Endothelial cell of hepatic sinusoid (primary cell): Measurements from ENCODE around the gene CFAP46.
"Not testable (repeated sequence)": the region's sequence is repeated elsewhere in the genome, so short reads cannot be mapped to it uniquely, and the experiment has no call there.

Source experiments
- in situ Hi-C: cut with HindIII; loops from 2 replicates; pipeline ENCODE4 v1.10.0; 2017; ENCODE audit warnings: low sequenced_read_pairs

Gene CFAP46

DNA sequence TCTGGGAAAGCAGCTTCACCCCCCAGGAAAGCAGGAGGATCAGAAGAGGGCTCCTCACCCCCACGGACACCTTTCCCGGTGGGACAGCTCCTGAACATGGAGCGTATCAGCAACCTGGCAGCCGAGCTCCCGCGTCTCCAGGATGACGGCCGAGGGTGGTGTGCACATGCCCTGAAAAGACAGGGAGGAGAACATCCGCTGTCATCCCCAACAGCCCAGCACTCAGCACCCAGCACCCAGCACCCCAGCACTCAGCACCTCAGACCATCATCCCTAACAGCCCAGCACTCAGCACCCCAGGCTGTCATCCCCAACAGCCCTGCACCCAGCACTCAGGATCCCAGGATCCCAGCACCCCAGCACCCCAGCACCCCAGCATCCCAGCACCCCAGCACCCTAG lies 3.9 kb upstream of the CFAP46 start:
- in situ Hi-C loops = loop anchor here (10.0 kb wide), 1 partner anchor 198 kb away; no protein-coding TSS in a partner anchor

DNA sequence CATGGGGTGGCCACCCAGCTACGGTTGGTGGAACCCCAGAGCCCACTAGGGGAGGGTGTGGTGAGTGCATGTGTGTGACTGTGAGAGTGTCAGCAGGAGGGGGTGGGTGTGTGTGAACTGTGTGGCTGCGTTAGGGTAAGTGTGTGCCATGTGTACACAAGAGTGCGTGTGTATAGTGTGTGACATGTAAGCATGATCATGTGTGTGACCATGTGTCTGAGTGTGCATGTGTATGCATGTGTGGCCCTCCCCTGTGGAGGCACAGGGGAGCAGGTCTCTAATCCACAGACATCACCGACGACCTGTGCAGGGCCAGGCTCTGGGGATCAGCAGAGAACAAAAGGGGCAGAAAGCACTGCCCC lies 3.5 kb upstream of the CFAP46 start:
- in situ Hi-C loops = loop anchor here (10.0 kb wide), 1 partner anchor 199 kb away; no protein-coding TSS in a partner anchor

DNA sequence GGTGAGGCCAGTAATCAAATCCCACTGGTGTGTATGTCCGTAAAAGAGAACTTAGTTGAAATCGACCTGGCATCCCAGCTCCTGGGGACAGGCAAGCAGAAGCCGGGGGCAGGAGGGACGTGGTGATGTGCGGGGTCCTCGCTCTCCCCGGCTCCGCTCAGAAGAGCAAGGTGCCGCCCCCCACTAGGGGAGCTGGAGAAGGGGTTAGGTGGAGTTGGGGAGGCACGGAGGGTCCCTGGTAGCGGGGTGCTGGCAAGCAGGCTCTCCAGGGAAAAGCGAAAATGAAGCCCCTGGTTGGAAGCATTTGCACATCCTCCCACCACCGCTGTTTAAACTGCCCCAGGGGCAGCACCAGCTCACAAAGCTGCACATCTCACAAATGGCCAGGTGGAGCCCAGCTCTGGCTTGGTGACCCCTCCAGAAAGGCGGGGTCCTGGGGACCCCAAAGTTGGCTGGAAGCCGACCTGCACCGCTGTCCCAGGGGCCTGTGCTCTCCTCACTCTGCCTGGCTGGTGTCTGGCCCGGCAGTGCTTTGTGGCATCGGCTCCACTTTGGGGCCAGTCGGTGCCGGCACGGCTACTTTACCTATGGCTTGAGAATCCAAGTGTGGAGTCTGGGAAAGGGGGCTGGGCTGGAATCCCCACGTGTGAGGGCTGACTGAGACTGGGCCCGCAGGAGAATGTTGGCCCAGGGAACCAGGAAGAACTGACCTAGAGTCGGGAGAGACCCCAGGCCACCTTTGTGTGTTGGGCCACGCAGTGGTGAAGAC lies 2.9 kb upstream of the CFAP46 start:
- in situ Hi-C loops = loop anchor here (10.0 kb wide), 1 partner anchor 199 kb away; no protein-coding TSS in a partner anchor

DNA sequence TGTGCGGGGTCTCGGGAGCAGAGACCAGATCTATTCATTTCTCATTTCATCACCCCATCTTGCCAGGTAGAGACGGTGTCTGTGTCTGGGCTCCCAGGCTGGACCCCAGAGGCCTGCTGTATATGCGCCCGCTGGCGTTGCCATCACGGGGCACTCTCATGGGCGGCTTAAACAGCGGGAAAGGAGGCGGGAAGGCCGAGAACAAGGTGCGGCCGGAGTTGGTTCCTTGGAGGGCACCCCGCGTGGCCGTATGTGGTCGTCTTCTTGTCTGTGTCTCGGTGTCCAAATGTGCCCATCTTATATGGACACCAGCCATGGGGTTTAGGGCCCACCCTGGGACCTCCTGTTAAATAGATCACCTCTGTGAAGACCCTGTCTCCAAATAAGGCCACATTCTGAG lies 2.1 kb upstream of the CFAP46 start:
- in situ Hi-C loops = loop anchor here (10.0 kb wide), 1 partner anchor 200 kb away; no protein-coding TSS in a partner anchor

DNA sequence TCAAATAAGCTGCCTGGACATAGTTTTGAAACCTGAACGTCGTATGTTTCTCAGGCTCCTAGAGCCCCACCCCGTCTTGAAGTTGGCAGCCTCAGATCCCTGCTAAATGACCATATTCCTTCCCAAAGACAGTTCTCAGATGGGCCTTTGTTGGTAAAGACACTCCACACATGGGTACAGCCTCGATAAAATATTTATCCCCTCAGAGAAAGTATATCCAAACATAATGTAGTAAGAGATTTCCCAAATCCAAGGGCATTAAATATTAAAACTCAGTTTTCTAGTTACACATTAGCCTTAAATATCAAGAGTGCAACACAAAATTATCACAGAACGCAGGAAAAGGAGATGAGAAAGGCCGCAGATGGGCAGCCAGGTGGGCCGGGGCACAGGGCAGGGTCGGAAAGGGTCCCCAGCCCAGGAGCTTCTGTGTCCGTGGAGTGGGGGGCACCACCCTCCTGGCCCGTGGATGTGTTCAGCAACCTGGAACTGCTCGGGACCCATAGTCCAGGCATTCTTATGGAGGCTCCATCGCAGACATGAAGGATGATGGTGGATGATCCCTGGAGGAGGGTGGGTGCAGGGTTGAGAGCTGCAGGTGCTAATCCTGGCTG lies 1.5 kb upstream of the CFAP46 start:
- in situ Hi-C loops = loop anchor here (10.0 kb wide), 1 partner anchor 201 kb away; no protein-coding TSS in a partner anchor

DNA sequence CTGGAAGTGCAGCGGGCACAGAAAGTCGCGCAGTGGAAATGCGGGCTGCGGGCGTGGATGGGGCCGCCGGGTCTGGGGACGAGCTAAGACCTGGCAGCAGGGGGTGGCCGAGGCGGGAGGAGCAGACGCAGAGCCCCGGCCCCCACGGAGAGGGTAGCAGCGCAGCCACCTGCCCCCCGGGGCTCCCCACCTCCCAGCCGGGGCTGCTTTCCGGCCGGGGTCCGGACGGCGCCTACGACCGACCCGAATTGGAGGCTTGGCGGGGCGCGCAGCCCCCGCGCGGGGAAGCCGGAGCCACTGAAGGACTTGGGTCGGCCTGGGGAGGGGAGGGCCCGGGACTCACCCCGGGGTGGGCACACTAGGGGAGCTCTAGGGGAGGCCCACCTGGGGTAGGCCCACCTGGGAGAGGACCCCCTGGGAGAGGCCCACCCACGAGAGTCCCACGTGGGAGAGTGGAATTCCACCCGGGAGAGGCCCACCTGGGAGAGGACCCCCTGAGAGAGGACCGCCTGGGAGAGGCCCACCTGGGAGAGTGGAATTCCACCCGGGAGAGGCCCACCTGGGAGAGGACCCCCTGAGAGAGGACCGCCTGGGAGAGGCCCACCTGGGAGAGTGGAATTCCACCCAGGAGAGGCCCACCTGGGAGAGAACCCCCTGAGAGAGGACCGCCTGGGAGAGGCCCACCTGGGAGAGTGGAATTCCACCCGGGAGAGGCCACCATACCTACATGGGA lies 854 bp upstream of the CFAP46 start:
- in situ Hi-C loops = loop anchor here (10.0 kb wide), 1 partner anchor 202 kb away; no protein-coding TSS in a partner anchor

DNA sequence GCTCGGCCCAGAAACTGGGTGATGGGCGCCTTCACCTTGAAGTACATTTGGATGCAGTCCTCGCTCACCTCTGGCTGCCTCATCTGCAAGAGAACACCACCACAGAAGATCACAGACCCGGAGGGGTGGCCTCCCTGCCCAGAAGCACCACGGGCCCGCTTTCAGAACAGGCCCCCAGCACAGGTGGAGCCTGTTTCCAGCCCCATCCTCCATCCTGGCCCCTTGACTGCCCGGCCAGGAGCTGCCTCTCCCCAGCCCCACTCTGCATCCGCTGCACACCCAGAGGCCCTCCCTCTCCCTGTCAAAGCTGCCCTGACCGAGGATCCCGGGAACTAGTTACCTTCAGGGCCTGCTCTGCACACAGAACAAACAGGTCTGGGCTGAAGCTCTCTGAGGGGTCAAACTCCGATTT lies 724 bp downstream of the CFAP46 start:
- in situ Hi-C loops = loop anchor here (10.0 kb wide), 1 partner anchor 203 kb away; no protein-coding TSS in a partner anchor

DNA sequence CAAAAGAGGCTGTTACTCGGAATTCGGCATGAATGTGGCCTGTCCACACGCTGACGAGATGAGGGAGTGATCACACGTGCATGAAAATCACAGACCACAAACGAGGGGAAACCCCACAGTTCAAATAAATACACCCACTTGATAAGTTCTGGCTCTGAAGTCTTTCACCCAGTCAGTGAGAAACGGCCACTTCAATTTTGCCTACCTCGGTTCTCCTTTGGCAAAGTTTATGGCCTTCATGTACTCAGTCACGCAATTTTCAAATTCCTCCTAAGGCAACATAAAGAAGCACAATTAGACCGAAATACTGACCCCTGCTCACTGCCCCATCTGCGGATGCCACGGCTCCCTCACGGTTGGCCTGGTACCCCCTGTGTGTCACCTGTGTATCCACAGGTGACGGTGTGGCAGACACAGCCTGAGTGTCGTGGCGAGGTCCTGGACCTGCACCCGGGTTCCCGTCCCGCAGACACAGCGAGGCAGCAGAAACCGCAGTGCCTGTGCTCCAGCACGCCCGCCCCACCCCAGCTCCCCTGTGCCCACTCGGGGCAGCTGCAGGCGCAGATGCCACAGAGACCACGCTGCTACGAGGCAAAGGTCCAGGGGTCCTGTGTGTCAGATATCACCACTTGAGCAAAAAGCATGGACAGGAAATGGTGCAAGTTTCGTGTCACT lies 1.4 kb downstream of the CFAP46 start:
- in situ Hi-C loops = loop anchor here (10.0 kb wide), 1 partner anchor 204 kb away; no protein-coding TSS in a partner anchor

DNA sequence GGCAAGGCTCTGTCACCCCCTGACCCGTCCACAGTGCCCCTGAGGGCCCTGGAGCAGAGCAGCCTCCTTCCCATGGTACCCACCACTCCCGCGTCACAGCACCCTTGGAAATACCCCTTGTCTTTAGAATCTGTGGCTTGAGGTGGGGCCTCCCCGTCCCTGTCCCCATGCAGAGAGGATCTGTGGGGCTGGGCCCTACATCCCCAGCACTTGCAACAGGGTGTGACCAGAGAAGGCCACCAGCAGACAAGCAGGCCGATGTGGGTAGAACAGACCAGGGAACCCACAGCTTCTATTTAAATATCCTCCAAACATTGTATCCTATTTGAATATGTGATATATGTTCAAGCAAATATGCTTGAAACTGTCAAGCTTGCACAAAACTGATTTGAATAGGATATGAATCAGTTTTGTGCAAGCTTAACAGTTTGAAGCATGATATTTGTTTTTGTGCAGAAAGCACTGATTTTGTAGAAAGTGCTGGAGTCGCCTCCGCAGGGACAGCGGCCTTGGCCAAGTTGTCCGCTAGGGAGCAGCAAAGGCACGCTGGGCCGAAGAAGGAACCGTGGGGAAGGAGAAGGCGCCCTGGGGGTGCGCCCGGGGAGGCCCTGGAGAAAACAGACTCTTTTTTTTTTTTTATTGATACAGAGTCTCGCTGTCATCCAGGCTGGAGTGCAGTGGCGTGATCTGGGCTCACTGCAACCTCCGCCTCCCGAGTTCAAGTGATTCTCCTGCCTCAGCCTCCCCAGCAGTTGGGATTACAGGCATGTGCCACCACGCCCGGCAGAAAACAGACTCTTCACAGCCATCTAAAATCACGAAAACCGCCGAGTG lies 2.2 kb downstream of the CFAP46 start:
- in situ Hi-C loops = loop anchor here (10.0 kb wide), 1 partner anchor 205 kb away; no protein-coding TSS in a partner anchor

DNA sequence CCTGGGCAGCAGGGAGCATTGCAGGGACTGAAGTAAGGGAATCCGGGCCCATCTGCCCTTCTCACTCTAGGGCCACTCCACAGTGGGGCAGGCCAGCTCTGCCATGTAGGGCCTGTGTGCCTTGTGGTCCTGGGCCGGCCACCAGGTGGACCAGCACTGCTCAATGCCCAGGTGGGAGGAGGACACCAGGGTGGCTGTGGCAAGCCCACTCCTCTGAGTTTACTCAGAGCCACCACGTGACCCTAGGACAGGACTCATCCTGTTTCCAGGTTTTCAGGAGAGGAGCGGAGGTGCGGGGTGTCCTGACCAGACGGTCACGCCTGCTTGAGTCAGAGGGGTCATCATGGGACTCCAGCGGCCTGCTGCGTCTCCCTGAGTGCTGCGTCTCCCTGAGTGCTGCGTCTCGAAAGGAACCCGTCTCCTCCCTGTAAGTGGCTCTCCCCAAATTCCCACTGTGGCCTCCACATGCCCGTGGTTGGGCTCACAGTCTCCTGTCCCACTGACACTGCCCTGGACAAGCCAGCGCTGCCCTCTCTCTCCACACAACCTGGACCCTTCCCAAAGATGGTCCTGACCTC lies 2.9 kb downstream of the CFAP46 start:
- in situ Hi-C loops = no loop called here

DNA sequence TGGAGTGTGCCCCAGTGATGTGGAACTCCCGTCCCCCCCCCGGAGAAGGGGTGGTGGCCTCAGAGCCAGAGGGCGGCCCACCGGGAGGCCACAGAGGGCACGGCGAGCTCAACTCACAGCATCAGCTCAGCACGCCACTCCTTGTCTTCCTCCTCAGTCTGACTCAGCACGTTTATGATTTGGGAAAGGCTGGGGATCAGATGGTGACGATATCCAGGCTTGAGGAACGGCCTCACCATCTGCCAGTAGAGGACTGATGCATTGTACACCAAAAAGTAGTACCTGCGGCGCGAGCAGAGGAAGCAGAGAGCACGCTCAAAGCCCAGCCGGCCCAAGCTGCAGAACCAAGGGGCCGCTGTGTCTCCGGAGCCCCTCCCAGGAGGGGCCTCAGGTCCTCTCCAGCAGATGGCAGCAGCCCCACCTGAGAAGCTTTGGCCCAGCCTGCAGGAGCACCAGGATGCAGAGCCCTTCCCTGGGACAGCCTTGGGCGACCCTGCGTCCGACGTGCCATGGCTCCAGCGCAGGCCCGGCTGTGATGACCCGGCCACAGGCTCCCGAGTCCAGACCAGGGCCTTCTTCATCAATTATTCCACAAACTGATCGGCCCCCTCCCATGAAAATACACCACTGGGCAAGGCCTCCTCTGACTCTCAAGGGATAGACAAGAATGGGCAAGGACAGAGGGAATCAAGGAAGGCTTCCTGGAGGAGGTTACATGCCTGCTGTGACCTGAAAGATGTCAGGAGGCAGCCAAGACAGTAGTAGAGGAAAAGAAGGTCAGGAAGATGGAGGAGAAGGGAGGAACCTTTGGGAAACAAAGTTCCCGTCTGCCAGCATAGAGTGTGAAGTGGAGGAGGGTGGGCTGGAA lies 3.7 kb downstream of the CFAP46 start:
- in situ Hi-C loops = no loop called here

DNA sequence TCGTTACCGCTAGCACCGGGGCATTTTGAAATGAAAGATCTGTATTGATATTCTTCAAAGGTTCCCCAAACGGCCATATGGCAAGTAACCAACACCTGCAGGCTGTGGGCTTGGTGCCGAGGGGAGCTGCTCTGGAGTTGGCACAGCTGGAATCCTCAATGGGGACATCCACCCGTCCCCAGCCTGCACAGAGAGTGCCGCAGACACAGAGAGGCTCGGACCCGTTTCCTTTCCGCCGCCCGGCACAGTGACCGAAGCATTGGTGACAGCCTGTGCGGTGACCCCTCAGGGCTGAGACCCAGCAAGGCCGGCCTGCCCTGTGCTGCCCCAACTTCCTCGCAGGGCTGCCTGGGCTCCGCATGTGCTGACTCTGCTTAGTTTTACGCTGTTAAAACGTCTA lies 4.5 kb downstream of the CFAP46 start:
- in situ Hi-C loops = no loop called here

DNA sequence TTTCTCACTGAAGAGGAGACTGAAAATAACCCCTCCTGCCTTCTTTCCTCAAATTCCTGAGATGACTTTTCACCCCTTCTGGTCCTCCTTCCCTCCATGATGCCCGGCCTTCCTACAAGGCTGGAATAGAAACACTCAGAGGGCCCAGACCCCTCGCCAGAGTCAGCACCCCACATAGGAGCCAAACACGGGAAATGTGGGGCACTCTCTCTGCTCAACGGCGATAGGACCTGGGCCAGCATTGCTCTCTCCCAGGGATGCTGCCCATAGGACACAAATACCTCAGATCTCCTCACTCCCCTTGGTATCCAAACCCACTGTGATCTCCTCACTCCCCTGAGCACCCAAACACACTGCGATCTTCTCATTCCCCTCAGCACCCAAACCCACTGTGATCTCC lies 7.4 kb downstream of the CFAP46 start:
- in situ Hi-C loops = no loop called here

DNA sequence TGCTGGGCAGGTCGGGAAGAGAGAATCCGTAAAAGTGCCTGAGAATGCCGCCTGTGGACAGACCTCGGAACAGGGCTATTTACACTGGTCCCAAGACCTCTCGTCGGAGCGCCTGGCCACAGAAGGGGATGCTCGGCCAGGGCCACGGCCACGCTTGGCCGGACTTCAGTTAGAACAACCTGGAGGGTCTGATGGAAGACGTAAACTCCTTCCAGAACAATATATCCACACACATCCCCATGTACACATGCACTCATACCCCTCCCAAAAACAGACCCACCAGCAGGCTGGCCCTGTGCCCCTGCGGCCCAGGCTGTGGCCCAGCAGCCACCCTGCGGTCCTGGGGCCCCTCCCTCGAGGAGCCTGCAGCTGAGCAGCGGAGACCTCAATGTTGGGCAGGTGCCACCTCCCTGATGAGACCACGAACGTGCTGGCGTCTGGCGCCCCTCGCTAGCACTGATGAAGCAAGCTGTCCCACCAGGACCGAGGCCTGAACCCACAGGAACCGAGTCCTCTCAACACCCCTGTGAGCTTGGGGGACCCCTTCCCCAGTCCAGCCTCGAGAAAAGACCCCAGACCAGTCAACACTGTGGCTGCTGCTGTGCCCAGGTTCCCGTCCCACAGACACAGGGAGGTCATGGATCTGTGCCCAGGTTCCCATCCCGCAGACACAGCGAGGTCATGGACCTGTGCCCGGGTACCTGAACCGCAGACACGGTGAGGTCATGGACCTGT lies 8.9 kb downstream of the CFAP46 start:
- in situ Hi-C loops = no loop called here

DNA sequence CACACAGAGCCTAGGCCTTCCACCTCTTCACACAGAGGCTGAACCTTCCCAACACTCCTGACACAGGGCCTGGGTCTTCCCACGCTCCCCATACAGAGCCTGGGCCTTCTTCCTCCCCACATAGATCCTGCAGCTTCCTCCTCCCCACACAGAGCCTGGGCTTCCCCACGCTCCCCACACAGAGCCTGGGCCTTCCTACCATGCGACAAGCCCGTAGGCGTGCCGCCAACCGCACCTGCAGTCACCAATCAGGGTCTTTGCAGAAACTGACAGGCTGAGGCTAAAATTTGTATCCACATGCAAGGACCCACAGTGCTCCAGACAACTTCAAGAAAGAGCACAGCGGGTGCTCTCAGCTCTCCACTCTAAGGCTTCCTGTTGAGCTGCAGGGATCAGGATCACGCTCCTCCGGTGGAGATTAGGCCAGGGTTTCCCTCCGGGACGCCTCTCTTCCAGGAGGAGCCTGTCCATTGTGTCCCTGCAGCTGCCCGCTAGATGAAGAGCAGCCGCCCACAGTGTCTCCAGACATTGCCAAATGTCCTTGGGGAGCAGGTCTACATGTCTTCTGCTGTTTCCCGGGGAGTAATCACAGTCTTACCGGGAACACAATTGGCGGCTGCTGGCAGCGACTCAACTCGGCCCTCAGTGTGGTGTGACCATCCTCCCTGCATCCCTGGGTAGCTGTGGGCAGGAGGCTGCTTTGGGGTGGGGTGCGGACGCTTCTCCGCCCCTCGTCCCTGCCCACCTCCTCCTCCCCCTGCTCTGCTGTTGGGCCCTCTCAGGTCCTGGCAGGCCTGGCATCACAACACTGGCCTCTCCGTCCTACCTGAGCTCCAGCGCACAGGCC lies 9.7 kb downstream of the CFAP46 start:
- in situ Hi-C loops = no loop called here

DNA sequence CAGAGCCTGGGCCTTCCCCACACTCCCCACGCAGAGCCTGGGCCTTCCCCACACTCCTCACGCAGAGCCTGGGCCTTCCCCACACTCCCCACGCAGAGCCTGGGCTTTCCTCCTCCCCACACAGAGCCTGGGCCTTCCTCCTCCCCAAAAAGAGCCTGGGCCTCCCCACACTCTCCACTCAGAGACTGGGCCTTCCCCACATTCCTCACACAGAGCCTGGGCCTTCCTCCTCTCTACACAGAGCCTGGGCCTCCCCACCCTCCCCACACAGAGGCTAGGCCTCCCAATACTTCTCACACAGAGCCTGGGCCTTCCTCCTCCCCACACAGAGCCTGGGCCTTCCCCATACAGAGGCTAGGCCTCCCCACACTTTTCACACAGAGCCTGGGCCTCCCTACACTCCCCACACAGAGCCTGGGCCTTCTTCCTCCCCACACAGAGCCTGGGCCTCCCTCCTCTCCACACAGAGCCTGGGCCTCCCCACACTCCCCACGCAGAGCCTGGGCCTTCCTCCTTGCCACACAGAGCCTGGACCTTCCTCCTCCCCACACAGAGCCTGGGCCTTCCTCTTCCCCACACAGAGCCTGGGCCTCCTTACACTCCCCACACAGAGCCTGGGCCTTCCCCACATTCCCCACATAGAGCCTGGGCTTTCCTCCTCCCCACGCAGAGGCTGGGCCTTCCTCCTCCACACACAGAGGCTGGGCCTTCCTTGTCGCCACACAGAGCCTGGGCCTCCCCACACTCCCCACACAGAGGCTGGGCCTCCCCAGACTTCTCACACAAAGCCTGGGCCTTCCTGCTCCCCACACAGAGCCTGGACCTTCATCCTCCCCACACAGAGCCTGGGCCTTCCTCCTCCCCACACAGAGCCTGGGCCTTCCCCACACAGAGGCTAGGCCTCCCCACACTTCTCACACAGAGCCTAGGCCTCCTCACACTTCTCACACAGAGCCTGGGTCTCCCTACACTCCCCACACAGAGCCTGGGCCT lies 10.8 kb downstream of the CFAP46 start:
- in situ Hi-C loops = not testable (repeated sequence)
